Measurements from ENCODE around the gene STRADB. TPM values are rescaled to one million over a fixed set of nuclear protein-coding genes. Genes with fewer than 3 reads are reported as not detected.
A peak's percentile ranks its signal among the peaks of the same experiment; 100 is the strongest.

The STRADB gene, protein sequence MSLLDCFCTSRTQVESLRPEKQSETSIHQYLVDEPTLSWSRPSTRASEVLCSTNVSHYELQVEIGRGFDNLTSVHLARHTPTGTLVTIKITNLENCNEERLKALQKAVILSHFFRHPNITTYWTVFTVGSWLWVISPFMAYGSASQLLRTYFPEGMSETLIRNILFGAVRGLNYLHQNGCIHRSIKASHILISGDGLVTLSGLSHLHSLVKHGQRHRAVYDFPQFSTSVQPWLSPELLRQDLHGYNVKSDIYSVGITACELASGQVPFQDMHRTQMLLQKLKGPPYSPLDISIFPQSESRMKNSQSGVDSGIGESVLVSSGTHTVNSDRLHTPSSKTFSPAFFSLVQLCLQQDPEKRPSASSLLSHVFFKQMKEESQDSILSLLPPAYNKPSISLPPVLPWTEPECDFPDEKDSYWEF
- 41.5 TPM for total RNA-seq
- long read RNA-seq, transcript STRADB-201 (12 exons, 2,293 nt): major isoform, 61 of 103 reads
- long read RNA-seq, partial matches to known transcripts: 3 of 103 reads
- long read RNA-seq, other reads (novel, unspliced or antisense): 39 of 103 reads

- peak; percentile 99 for DNase-seq (ENCODE audit: low spot score)
- intact Hi-C loops (cut with DNase I): loop anchor here (2.0 to 10.0 kb wide), 4 partner anchors 19 to 639 kb away; partner anchors contain the start of genes BZW1 and CASP8
Observed at GRCh38 chr2:201451292-201452057, at the start of gene STRADB, which contains the start of gene TRAK2. Gene STRADB (plus strand): TSS chr2:201451740. CDS start chr2:201454841, 3,101 bp downstream. Gene TRAK2 (minus strand): TSS chr2:201451458. CDS start chr2:201420507, 30,951 bp downstream.

- DNase-seq (ENCODE audit: low spot score): no peak
- intact Hi-C loops (cut with DNase I): no loop called here
Observed at GRCh38 chr2:201401815-201402214, 49.7 kb upstream of the STRADB start.

DNA sequence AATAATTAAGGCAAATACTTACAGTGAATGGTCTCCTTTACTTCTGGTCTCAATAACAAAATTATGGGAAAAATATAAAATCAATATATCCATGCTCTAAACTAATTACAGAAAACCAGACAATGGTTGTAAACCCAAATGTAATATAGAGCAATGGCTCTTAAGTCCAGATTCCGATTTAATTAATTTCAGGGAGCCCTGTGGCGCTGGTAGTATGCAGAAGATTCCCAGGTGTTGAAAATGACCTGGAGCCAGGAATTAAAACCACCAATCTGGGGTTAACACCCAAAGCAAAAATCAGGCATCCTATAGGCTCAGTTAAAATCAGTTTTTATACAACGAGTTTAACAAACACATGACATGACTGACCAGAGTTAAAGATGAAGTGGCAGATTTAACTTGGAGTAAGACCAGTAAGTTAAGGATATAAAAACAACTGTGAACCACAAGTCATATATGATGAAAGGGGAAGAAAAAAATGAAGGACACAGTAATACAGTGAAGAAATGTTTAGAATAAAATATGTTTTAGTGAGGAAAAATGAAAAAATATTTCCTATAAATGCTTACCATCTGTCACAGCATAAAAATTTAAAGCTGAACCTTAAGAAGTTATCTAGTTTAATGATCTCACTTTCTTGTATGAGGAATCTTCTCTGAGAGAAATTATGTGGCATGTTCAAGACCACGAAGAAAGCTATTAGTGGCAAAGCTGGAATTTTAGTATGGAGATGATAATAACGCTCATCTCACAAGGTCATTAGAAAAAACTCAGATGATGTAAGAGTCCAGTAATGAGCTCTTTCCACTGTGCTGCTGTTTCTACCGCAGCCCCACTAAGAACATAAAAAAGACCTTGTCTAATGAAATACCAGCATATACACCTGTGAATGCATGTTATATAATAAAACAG, 48.6 kb upstream of the STRADB start:
- no peak for DNase-seq (ENCODE audit: low spot score)
- intact Hi-C loops (cut with DNase I): no loop called here

GRCh38 chr2:201403880-201404279, 47.7 kb upstream of the STRADB start:
- DNase-seq (ENCODE audit: low spot score): no peak
- intact Hi-C loops (cut with DNase I): loop anchor here (2.0 kb wide), 1 partner anchor 47 kb away; the partner anchor contains the start of genes STRADB and TRAK2

DNA sequence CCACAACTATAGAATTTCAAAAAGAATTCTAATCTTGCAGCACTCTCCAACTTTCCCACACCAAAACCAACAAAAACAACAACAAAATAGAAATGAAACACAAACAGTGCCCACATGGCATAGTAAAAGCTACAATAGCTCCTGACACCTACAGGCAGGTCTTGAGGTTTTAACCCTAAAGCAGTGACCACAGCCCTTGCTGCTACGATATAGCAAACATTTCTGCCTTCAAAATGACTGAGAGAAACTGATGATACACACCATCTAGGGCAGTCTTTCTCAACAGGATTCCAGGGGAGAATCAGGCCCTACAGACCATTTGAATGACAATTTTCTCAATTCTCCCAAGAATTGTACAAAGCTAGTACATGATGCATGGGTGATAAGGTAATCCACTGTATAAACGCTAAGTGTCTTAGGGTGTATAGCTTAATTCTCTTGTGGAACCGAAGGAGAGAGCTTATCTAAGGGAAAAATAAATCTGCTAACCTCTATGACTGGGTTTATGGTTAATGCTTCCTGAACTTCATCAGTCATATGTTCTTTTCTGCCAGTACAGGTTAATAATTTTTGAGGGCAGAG, 46.8 kb upstream of the STRADB start:
- DNase-seq (ENCODE audit: low spot score): no peak
- intact Hi-C loops (cut with DNase I): loop anchor here (2.0 kb wide), 1 partner anchor 46 kb away; the partner anchor contains the start of genes STRADB and TRAK2

- no peak for DNase-seq (ENCODE audit: low spot score)
- intact Hi-C loops (cut with DNase I): no loop called here
Observed at GRCh38 chr2:201406077-201406662, 45.4 kb upstream of the STRADB start.

DNA sequence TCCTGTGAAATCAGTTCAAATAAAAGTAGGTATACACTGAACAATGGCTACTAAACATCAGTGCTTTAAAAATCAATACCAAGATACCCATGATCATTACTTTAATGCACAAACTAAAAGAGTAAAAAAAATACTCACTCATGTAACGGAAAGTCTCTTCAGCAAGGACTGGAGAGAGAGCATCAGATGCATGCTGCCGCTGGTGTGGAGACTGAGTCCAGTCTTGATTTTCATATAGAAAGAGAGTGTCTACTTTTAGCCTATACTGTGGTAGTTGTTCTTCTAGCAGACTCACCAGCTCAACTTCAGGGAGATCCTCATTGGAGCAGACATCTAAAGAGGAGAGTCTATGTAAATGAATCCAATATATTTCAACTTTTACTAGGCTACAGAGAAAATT, 44.3 kb upstream of the STRADB start:
- intact Hi-C loops (cut with DNase I): no loop called here
- no peak for DNase-seq (ENCODE audit: low spot score)

- no peak for DNase-seq (ENCODE audit: low spot score)
- intact Hi-C loops (cut with DNase I): no loop called here
Observed at GRCh38 chr2:201408931-201409330, 42.6 kb upstream of the STRADB start.

DNA sequence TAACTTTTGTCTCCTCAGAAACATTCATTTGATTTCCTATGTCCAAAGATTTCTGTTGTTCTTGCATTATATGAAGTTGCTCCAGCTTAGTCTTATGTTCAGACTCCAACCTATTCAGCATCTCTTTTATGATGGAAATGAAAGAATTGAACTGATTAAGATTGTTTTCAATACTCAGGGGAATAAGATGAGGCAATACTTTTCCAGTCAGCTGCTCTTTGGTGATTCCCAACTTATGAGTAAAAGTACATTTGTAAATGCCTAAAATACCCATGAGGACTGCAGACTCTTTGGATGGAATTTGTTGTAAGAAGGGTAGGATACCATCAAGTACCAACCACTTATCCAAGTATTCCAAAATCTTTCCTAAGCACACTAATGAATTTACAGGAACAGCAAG, 40.1 kb upstream of the STRADB start:
- intact Hi-C loops (cut with DNase I): no loop called here
- no peak for DNase-seq (ENCODE audit: low spot score)

DNA sequence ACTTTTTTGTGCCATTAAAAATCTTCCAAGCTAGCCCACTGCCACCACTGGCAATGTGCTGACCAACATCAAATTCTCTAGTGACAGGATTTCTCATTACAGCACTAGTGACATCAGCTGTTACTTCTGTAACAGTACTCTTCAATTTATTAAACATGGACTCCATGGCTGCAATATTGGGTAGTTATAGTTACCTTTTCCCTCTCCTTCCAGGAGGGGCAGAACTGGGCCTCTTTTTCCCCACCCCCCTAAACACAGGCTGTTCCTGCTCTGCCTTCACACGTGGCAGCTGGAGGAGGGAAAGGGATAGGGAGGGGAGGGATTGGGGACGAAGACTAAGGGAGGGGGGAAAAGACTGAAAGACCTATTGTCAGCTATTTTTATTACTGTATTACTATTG, 38.4 kb upstream of the STRADB start:
- no peak for DNase-seq (ENCODE audit: low spot score)
- intact Hi-C loops (cut with DNase I): no loop called here

GRCh38 chr2:201413552-201413951, 38.0 kb upstream of the STRADB start:
- intact Hi-C loops (cut with DNase I): no loop called here
- no peak for DNase-seq (ENCODE audit: low spot score)

DNA sequence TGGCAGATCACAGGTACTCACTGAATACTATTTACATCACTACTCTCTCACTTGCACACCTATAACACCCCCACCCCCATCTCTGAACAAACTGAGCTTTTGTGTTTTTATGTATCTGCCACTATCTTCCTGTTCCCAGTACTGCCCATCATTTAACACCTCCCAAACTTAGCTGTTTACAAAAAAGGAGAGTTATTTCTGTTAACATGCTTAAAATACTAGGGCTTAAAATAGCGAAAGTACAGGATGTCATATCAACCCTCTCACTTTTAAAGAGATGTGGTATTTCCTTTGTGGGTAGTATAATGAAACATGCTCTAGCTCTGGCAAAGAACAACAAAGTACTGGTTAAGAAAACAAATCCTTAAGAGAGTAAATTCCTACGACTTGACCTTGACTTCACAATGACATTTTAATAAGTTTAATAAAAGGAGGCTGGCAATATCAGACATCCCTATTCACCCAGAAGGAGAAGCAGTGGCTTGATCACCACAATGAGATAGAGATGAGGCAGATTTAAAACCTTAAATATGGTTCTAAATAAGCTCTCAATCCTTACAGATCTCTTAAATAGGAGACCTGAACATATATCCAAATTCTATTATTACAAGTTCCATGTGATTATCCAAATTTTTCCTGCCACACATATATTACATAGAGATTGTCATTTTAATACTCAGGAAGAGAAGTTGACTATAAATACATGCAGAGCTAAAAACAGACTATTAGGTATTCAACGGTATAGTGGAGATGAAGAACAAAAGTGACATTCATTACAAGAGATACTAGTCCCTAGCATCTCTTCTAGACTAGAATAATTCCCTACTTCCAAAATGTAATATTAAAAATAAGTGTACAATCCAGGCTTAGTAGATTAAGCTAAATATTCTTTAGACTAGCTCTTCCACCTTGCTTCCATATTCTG, 37.2 kb upstream of the STRADB start:
- DNase-seq (ENCODE audit: low spot score): no peak
- intact Hi-C loops (cut with DNase I): no loop called here

DNA sequence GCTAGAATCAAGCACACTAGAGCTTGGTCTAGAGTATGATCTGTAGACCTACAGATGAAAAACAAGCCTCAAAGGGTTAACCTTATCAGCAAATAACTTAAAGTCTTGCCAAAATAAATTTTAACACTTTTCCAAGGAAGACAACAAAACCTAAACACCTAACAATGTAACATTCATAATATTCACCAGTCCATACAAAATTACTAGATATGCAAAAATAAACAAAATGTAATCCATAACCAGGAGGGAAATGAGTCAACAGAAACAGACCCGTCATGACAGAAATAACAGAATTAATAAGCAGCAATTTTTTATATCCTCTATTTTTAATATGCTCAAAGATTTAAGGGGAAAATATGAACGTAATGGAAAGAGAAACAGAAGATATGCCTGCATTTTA, 36.4 kb upstream of the STRADB start:
- no peak for DNase-seq (ENCODE audit: low spot score)
- intact Hi-C loops (cut with DNase I): no loop called here

- intact Hi-C loops (cut with DNase I): no loop called here
- no peak for DNase-seq (ENCODE audit: low spot score)
Observed at GRCh38 chr2:201419057-201419635, 32.4 kb upstream of the STRADB start.

DNA sequence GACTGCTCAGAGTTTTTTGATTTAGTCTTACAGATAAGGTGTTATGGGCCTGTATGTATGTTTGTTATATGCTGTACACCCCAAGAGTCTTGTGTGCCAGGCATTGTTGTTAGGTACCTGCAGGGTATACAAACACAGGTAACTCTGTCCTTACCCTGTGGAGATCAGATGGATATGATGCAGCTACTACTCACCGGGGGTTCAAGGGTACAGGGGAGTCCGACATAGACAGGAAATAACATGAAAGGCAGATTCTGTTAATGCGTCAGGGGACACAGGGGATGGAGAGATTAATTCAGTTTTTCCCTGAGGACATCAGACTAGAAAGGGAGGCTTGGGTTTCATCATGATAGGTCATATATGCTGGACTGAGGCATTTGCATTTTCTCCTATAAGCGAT, 31.6 kb upstream of the STRADB start:
- no peak for DNase-seq (ENCODE audit: low spot score)

DNA sequence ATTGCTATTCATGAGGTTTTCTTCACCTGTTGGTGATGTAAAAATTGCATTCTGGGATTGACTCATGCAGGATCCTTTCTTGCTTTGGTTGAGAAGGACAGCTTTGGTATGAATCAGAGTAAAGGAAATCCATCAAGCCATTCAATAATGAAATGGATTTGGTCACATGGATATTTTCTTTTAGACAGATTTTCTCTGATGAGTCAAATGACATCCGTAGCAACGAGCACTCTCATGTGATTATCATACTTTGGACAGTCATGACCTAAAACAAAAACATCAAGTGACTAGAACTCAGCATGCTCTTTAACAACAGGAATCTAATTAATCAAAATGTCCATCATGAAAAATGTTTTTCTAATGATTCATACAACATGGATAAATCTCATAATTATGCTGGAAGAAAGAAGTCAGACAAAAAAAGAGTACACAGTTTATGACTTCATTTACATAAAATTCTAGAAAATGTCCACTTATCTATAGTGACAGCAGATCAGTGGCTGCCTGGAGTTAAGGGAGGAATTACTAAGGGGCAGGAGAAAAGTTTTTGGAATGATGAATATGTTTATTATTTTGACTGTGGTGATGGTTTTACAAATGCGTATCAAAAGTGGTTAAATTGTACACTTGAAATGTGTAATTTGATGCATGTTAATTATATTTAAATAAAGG, 31.0 kb upstream of the STRADB start:
- DNase-seq (ENCODE audit: low spot score): no peak
- intact Hi-C loops (cut with DNase I): loop anchor here (1.0 kb wide), 1 partner anchor 13 kb away; no protein-coding TSS in a partner anchor

More for the DNA sequence above, 31.6 kb upstream of the STRADB start:
- intact Hi-C loops (cut with DNase I): loop anchor here (1.0 kb wide), 1 partner anchor 13 kb away; no protein-coding TSS in a partner anchor
